Mammary epithelial cell (primary cell): ENCODE measurements around the gene TRAF3IP1.
"Not testable (repeated sequence)": the region's sequence is repeated elsewhere in the genome, so short reads cannot be mapped to it uniquely, and the experiment has no call there.

Source experiments
- CTCF ChIP-seq, 2 donors: IDR thresholded peaks in 1 of 2; conservative IDR thresholded peaks in 1 of 2; 2 replicates each; pipeline ENCODE4 v1.5.1; 2011 to 2012; ENCODE audit warnings: inconsistent platforms in 2 of 2, low read length in 2 of 2, mild to moderate bottlenecking in 2 of 2, control low read depth in 1 of 2, low read depth in 1 of 2; ENCODE audit not compliant: insufficient read depth in 1 of 2; ENCODE audit errors: extremely low read depth in 1 of 2
- EZH2 ChIP-seq: IDR thresholded peaks from 2 replicates; pipeline ENCODE4 v1.6.1; 2012; ENCODE audit warnings: low read length, inconsistent platforms, borderline replicate concordance

GRCh38 chr2:238271686-238272085 lies 48.6 kb upstream of the TRAF3IP1 start:
- TF ChIP-seq CTCF (conservative IDR thresholded peaks at IDR 0.05 in 1 of 2, IDR thresholded peaks at IDR 0.05 in 1 of 2; ENCODE audit: extremely low read depth in 1 of 2, insufficient read depth in 1 of 2, low read depth in 1 of 2, low read length in 2 of 2); EZH2: not testable (repeated sequence)
